GM18498 (cell line): ENCODE data around the gene TLX3.
"Not testable (repeated sequence)": the region's sequence is repeated elsewhere in the genome, so short reads cannot be mapped to it uniquely, and the experiment has no call there.

Experiments used
- ATAC-seq: cut with Tn5 transposase; IDR thresholded peaks from one replicate; pipeline ENCODE4 v1.9.1; 2021; ENCODE audit warnings: mild to moderate bottlenecking, moderate library complexity; ENCODE audit not compliant: unreplicated experiment

TLX3 gene

GRCh38 chr5:171308453-171309275 lies at the start of gene TLX3:
TSS of gene TLX3 (plus strand) at chr5:171309248. CDS start at chr5:171309366, 118 bp downstream.
- no peak for ATAC-seq

GRCh38 chr5:171261361-171261760 lies 47.7 kb upstream of the TLX3 start:
- ATAC-seq, result no peak

GRCh38 chr5:171261904-171262303 lies 47.1 kb upstream of the TLX3 start:
- ATAC-seq, result no peak

- no peak for ATAC-seq
Observed at GRCh38 chr5:171263181-171263580, 45.9 kb upstream of the TLX3 start.

GRCh38 chr5:171264843-171265242 lies 44.2 kb upstream of the TLX3 start:
- ATAC-seq, result no peak

- ATAC-seq, result no peak
Observed at GRCh38 chr5:171268700-171269620, 40.1 kb upstream of the TLX3 start.

GRCh38 chr5:171269717-171270116 lies 39.3 kb upstream of the TLX3 start:
- no peak for ATAC-seq

- ATAC-seq, result no peak
Observed at GRCh38 chr5:171270136-171270535, 38.9 kb upstream of the TLX3 start.

GRCh38 chr5:171271798-171272197 lies 37.2 kb upstream of the TLX3 start:
- no peak for ATAC-seq

GRCh38 chr5:171272996-171273970 lies 35.8 kb upstream of the TLX3 start:
- no peak for ATAC-seq

- no peak for ATAC-seq
Observed at GRCh38 chr5:171275841-171276544, 33.1 kb upstream of the TLX3 start.

GRCh38 chr5:171283753-171284152 lies 25.3 kb upstream of the TLX3 start:
- no peak for ATAC-seq

- no peak for ATAC-seq
Observed at GRCh38 chr5:171285465-171285864, 23.6 kb upstream of the TLX3 start.

- no peak for ATAC-seq
Observed at GRCh38 chr5:171288066-171288465, 21.0 kb upstream of the TLX3 start.

GRCh38 chr5:171291371-171291770 lies 17.7 kb upstream of the TLX3 start:
- no peak for ATAC-seq

GRCh38 chr5:171295299-171295698 lies 13.7 kb upstream of the TLX3 start:
- no peak for ATAC-seq

GRCh38 chr5:171295801-171296200 lies 13.2 kb upstream of the TLX3 start:
- no peak for ATAC-seq

- ATAC-seq, result not testable (repeated sequence)
Observed at GRCh38 chr5:171297941-171298340, 11.1 kb upstream of the TLX3 start.

- no peak for ATAC-seq
Observed at GRCh38 chr5:171299228-171299627, 9.8 kb upstream of the TLX3 start.

GRCh38 chr5:171299851-171300250 lies 9.2 kb upstream of the TLX3 start:
- ATAC-seq, result no peak
